Stimulated activated CD4-positive, alpha-beta T cell treated with anti-CD3 and anti-CD28 coated beads, Interleukin-15, amount 100 ng/mL, for 24 hours (primary cell): ENCODE results near the gene SELENOT.
"Not testable (repeated sequence)": the region's sequence is repeated elsewhere in the genome, so short reads cannot be mapped to it uniquely, and the experiment has no call there.

ENCODE experiments used
- DNase-seq: peaks from one replicate; pipeline ENCODE4 v3.0.0-alpha.2; 2020

Gene SELENOT

DNA sequence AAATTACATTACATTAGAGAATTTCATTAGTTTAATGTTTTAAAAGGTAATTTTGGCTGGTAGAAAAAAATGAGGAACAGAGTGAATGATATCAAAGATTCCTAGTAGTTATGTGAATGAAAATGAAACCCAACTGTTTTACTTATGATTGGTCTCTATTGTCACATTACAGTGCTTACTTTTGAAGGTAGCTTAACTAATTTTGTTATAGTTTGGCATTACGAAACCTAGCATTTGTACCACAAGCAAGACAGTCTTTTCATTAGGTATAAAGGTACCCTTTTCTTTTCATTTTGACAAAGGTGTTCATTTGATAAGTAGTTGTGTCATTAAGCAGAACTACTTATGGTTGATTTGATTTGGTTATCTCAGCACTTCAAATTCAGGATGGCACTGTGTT lies 6.9 kb downstream of the SELENOT start:
- no peak for DNase-seq

GRCh38 chr3:150610785-150611184 lies 7.7 kb downstream of the SELENOT start:
- DNase-seq = no peak

GRCh38 chr3:150611666-150612065 lies 8.5 kb downstream of the SELENOT start:
- DNase-seq = no peak

- DNase-seq = no peak
Observed at GRCh38 chr3:150612494-150612893, 9.4 kb downstream of the SELENOT start.

GRCh38 chr3:150613034-150613433 lies 9.9 kb downstream of the SELENOT start:
- no peak for DNase-seq

- DNase-seq = no peak
Observed at GRCh38 chr3:150613709-150614480, 10.8 kb downstream of the SELENOT start.

- no peak for DNase-seq
Observed at GRCh38 chr3:150620002-150620689, 17.0 kb downstream of the SELENOT start.

DNA sequence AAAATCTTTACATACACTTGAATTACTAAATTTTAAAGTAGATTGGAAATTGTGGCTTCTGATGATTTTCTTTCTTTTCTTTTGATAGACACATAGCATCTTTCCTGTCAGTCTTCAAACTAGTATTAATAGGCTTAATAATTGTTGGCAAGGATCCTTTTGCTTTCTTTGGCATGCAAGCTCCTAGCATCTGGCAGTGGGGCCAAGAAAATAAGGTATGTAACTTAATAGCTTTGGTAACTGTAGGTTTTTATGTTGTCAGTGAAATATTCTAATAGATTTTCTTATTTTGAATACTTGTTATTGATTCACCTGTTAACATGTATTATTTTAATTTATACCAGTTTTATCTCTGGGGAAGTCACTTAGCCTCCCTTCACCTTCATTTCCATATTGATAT lies 19.8 kb downstream of the SELENOT start:
- DNase-seq = not testable (repeated sequence)

DNA sequence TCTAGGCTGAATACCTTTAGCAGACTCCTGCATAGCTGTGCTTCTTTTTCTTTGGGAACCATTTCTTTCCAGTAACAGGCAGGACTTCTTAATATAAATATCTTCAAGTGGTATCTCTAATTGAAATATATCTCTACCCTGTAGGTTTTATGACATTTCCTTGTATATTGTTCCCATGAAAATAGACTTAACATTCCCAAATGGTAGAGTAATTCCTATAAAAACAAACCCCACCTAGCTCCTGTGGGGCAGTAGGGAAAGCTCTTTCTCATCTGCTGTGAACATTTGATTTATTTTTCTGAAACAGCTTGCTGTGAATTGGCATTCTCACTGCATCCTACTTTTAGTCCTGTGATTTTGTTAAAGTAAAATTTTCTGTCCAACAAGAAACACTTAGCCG lies 20.8 kb downstream of the SELENOT start:
- DNase-seq = no peak

- no peak for DNase-seq
Observed at GRCh38 chr3:150626148-150626930, 23.2 kb downstream of the SELENOT start.

DNA sequence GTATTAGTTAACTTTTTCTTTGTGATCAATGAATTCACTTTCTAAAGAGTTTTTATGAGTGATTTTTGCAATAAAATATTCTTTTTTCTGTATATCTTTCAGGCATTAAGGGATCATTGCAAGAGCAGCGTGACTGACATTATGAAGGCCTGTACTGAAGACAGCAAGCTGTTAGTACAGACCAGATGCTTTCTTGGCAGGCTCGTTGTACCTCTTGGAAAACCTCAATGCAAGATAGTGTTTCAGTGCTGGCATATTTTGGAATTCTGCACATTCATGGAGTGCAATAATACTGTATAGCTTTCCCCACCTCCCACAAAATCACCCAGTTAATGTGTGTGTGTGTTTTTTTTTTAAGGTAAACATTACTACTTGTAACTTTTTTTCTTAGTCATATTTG lies 24.4 kb downstream of the SELENOT start:
- no peak for DNase-seq

DNA sequence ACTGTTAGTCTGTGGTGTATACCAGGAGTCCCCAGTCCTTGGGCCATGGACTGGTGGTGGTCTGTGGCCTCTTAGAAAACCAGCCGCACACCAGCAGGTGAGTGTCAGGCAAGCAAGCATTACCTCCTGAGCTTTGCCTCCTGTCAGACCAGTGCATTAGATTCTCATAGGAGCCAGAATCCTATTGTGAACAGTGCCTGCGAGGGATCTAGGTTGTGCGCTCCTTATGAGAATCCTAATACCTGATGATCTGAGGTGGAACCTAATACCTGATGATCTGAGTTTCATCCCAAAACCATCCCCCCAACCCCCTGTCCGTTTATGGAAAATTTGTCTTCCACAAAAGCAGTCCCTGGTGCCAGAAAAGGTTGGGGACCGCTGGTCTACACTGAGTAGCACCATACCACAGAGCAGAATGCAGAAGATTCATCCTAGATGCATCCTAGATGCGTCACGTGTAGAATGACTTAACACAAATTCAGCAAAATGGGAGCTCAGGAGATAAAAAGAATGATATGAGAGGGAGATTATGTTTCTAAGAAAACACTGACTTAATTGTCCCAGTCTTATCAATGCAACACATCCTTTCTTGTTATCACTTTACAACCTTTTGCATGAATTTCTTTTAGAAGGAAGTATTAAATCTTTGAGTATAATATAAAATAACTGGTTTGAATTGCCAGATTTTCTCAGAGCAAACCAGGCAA lies 28.5 kb downstream of the SELENOT start:
- no peak for DNase-seq

- no peak for DNase-seq
Observed at GRCh38 chr3:150635076-150635475, 32.0 kb downstream of the SELENOT start.

GRCh38 chr3:150635526-150635925 lies 32.4 kb downstream of the SELENOT start:
- no peak for DNase-seq

DNA sequence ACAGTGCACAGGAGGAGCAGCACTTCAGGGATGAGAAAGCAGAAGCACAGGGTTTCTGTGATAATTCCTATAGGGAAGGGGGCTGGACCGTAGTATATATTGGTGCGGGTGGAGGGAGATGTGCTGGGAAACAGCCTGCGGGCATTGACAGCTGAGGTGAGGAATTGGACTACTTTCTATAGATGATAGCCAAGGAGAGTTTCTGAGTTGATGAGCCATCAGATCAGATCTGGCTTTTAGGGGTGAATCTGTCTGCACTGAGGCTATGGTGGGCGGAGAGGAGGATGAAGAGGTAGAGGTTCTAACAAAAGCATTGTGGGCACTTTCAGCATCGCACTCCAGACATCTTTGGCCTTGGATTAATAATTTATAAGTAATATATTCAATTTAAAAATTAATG lies 33.1 kb downstream of the SELENOT start:
- no peak for DNase-seq

DNA sequence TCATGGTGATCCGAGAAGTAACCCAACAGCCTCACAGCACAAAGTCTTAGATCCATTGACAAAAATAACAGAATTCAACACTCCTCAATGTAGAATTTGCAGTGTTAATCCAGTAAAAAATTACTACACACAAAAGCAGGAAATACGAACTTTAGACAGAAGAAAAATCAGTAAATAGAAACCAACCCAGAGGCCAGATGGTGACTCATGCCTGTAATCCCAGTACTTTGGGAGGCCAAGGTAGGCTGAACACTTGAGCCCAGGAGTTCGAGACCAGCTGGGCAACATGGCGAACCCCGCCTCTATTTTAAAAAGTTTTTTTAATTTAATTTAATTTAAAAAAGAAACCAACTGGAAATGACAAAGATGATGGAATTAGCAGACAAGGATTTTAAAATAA lies 36.1 kb downstream of the SELENOT start:
- no peak for DNase-seq

DNA sequence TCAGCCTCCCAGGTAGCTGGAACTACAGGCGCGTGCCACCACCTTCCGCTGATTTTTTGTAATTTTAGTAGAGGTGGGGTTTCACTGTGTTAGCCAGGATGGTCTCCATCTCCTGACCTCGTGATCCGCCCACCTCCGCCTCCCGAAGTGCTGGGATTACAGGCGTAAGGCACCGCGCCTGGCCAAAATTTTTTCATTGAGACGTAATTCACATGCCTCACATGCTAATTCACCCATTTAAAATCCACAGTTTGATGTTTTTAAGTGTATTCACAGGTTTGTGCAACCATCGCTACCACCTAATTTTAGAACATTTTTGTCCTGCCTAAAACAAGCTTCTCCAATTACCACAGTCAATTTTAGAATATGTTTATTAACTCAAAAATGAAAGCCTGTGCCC lies 37.1 kb downstream of the SELENOT start:
- DNase-seq = no peak

DNA sequence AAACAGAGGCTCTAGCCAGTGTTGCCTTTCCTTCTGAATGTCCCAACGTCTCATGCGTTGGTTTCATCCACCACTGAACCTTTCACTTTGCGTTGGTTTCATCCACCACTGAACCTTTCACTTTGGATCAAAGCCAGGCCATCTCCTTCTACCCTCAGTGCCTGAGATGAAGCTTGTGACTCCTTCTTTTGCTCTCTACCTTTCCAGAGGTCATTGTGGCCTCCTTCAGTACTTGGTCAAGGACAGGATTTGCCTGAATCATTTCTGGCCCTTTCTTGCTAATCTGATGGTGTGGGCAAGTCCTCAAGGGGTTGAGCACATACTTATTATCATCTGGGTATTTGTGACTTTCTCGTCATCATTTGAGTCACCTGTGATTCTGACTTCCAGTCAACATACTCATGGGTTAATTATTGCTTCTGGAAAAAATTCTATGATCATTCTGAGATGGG lies 50.0 kb downstream of the SELENOT start:
- no peak for DNase-seq

GRCh38 chr3:150656316-150656715 lies 53.2 kb downstream of the SELENOT start:
- DNase-seq = no peak

GRCh38 chr3:150662410-150663200 lies 59.5 kb downstream of the SELENOT start:
- DNase-seq = no peak

DNA sequence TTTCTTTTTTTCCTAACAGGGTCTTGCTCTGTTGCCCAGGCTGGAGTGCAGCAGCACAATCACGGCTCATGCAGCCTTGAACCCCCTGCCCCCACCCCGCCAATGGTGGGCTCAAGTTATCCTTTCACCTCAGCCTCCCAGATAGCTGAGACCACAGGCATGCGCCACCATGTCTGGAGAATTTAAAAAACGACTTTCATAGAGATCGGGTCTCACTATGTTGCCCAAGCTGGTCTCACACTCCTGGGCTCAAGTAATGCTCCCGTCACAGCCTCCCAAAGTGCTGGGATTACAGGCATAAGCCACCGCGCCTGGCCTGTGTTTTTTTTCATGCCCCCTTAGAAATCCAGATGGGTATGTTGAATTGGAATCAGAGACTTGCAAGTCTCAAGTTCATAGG lies 60.3 kb downstream of the SELENOT start:
- DNase-seq = no peak

DNA sequence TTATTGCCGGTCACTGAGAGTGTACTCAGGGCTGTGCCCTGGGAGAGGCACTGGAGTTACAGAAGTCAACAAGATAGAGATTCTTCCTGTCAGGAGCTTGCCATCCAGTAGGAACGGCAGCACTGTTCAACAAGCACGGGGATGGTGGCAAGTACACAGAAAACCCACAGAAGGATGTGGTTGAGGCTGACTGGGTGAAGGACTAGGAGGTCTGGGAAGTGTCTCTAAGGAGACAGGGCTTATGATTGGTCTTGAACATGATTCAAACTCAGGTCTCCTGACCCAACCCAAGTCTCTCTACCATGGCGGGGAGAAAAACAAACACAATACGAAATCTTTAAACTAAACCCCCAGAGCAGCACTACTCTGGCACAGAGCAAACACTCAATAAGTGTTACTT lies 63.0 kb downstream of the SELENOT start:
- DNase-seq = no peak
